Measurements from ENCODE around the gene TRAPPC14.

TRAPPC14 gene

GRCh38 chr7:100173806-100174495, 15.4 kb upstream of the TRAPPC14 start:
- DNase-seq (ENCODE audit: low read depth in 2 of 2): no peak

- no peak for DNase-seq (ENCODE audit: low read depth in 2 of 2)
Observed at GRCh38 chr7:100171840-100172239, 13.3 kb upstream of the TRAPPC14 start.

GRCh38 chr7:100171087-100171681, 12.7 kb upstream of the TRAPPC14 start:
- DNase-seq (ENCODE audit: low read depth in 2 of 2): no peak

GRCh38 chr7:100170101-100170897, 11.8 kb upstream of the TRAPPC14 start:
- no peak for DNase-seq (ENCODE audit: low read depth in 2 of 2)

GRCh38 chr7:100169147-100169850, 10.8 kb upstream of the TRAPPC14 start:
- no peak for DNase-seq (ENCODE audit: low read depth in 2 of 2)

GRCh38 chr7:100167912-100168323, 9.4 kb upstream of the TRAPPC14 start:
- DNase-seq (ENCODE audit: low read depth in 2 of 2): no peak

GRCh38 chr7:100166970-100167911, 8.7 kb upstream of the TRAPPC14 start:
- DNase-seq (ENCODE audit: low read depth in 2 of 2): no peak

- DNase-seq (ENCODE audit: low read depth in 2 of 2): no peak
Observed at GRCh38 chr7:100166317-100166940, 7.9 kb upstream of the TRAPPC14 start.

- DNase-seq (ENCODE audit: low read depth in 2 of 2): no peak
Observed at GRCh38 chr7:100163871-100164270, 5.3 kb upstream of the TRAPPC14 start.

GRCh38 chr7:100163006-100163531, 4.5 kb upstream of the TRAPPC14 start:
- DNase-seq (ENCODE audit: low read depth in 2 of 2): no peak

GRCh38 chr7:100160067-100160466, 1.5 kb upstream of the TRAPPC14 start:
- no peak for DNase-seq (ENCODE audit: low read depth in 2 of 2)

- DNase-seq (ENCODE audit: low read depth in 2 of 2): no peak
Observed at GRCh38 chr7:100159099-100159623, 638 bp upstream of the TRAPPC14 start.

GRCh38 chr7:100157334-100158228, 942 bp downstream of the TRAPPC14 start:
- DNase-seq (ENCODE audit: low read depth in 2 of 2): no peak

GRCh38 chr7:100157069-100157333, 1.5 kb downstream of the TRAPPC14 start:
- no peak for DNase-seq (ENCODE audit: low read depth in 2 of 2)

GRCh38 chr7:100156331-100157068, 2.0 kb downstream of the TRAPPC14 start:
- DNase-seq (ENCODE audit: low read depth in 2 of 2): no peak

- no peak for DNase-seq (ENCODE audit: low read depth in 2 of 2)
Observed at GRCh38 chr7:100155553-100156317, 2.8 kb downstream of the TRAPPC14 start.

GRCh38 chr7:100154651-100155491, 3.7 kb downstream of the TRAPPC14 start:
- no peak for DNase-seq (ENCODE audit: low read depth in 2 of 2)
